ENCODE results near the gene ABHD5.

Gene ABHD5

GRCh38 chr3:43727930-43728329, 37.2 kb downstream of the ABHD5 start:
- DNase-seq, result no peak

GRCh38 chr3:43728476-43728875, 37.7 kb downstream of the ABHD5 start:
- DNase-seq, result no peak

GRCh38 chr3:43728947-43729346, 38.2 kb downstream of the ABHD5 start:
- no peak for DNase-seq

GRCh38 chr3:43729707-43730414, 39.1 kb downstream of the ABHD5 start:
- DNase-seq, result no peak

- DNase-seq, result no peak
Observed at GRCh38 chr3:43732747-43733425, 42.1 kb downstream of the ABHD5 start.

GRCh38 chr3:43733459-43734384, 43.0 kb downstream of the ABHD5 start:
- DNase-seq, result no peak

GRCh38 chr3:43734685-43735084, 43.9 kb downstream of the ABHD5 start:
- DNase-seq, result no peak

GRCh38 chr3:43735618-43736017, 44.9 kb downstream of the ABHD5 start:
- no peak for DNase-seq

GRCh38 chr3:43736558-43737440, 46.1 kb downstream of the ABHD5 start:
- no peak for DNase-seq

- DNase-seq, result no peak
Observed at GRCh38 chr3:43738305-43738704, 47.6 kb downstream of the ABHD5 start.

- DNase-seq, result no peak
Observed at GRCh38 chr3:43742920-43743319, 52.2 kb downstream of the ABHD5 start.

- DNase-seq, result no peak
Observed at GRCh38 chr3:43747641-43748040, 56.9 kb downstream of the ABHD5 start.

- no peak for DNase-seq
Observed at GRCh38 chr3:43748179-43748578, 57.4 kb downstream of the ABHD5 start.

GRCh38 chr3:43748645-43749044, 57.9 kb downstream of the ABHD5 start:
- no peak for DNase-seq

- no peak for DNase-seq
Observed at GRCh38 chr3:43752905-43753304, 62.2 kb downstream of the ABHD5 start.

- DNase-seq, result no peak
Observed at GRCh38 chr3:43753741-43754715, 63.3 kb downstream of the ABHD5 start.

- DNase-seq, result no peak
Observed at GRCh38 chr3:43755516-43756200, 64.9 kb downstream of the ABHD5 start.

- no peak for DNase-seq
Observed at GRCh38 chr3:43757666-43758321, 67.1 kb downstream of the ABHD5 start.

- DNase-seq, result no peak
Observed at GRCh38 chr3:43758592-43759225, 68.0 kb downstream of the ABHD5 start.

All from COR-L47 (cell line).